ENCODE results near the gene SLC2A10.
"Not testable (repeated sequence)": the region's sequence is repeated elsewhere in the genome, so short reads cannot be mapped to it uniquely, and the experiment has no call there.

SLC2A10 gene

DNA sequence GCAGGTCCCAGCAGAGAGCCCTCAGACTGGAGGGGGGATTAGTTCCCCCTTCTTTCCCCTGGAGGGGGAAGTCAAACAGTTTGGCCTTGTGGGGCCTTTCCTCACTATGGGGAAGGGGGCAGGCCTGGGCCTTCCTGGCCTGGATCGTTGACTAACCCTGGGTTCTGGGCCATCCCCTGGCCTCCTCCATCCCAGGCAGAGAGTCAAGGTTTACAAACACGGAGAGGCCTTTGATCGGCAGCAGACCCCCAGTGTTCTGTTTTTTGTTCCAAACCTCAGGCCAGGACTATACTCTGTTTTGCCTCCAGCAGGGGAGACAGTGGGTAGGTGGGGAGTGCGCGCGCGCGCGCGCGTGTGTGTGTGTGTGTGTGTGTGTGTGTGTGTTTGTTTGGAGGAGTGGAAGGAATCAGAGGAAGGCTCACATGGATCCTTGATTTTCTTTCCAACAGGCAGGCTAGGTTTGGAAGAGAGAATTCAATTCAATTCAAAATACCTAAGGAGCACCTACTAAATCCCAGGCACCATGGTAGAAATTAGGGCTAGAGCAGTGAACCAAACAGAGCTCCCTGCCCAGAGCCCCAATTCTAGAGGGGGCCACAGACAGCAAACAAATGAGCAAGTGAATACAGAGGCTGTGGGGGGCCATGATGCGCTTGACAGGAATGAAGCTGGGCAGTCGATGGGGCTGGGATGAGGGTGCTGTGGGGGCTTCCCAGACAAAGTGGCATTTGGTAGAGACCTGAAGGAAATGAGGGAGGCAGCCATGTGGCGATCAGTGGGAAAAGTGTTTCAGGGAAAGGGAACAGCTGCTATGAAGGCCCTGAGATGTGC lies 35.0 kb upstream of the SLC2A10 start:
- no peak for TF ChIP-seq FOXM1 (IDR thresholded peaks at IDR 0.05; ENCODE audit: borderline replicate concordance)
- no peak for TF ChIP-seq ELF4 (IDR thresholded peaks at IDR 0.05)
- no peak for TF ChIP-seq CTBP1 (IDR thresholded peaks at IDR 0.05; ENCODE audit: borderline replicate concordance)
- TF ChIP-seq NFRKB (IDR thresholded peaks at IDR 0.05): no peak
- TF ChIP-seq TARDBP (IDR thresholded peaks at IDR 0.05): no peak
- no peak for TF ChIP-seq HDGF (IDR thresholded peaks at IDR 0.05; ENCODE audit: borderline replicate concordance)
- no peak for TF ChIP-seq ARNT (IDR thresholded peaks at IDR 0.05)
- TF ChIP-seq SP1 (IDR thresholded peaks at IDR 0.05): no peak
- TF ChIP-seq ZNF384 (IDR thresholded peaks at IDR 0.05): no peak
- TF ChIP-seq, protein P1, sequence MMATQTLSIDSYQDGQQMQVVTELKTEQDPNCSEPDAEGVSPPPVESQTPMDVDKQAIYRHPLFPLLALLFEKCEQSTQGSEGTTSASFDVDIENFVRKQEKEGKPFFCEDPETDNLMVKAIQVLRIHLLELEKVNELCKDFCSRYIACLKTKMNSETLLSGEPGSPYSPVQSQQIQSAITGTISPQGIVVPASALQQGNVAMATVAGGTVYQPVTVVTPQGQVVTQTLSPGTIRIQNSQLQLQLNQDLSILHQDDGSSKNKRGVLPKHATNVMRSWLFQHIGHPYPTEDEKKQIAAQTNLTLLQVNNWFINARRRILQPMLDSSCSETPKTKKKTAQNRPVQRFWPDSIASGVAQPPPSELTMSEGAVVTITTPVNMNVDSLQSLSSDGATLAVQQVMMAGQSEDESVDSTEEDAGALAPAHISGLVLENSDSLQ (IDR thresholded peaks at IDR 0.05): no peak
- no peak for TF ChIP-seq FOXK2 (IDR thresholded peaks at IDR 0.05)
- no peak for TF ChIP-seq SUZ12 (IDR thresholded peaks at IDR 0.05)
- no peak for TF ChIP-seq L3MBTL2 (conservative IDR thresholded peaks at IDR 0.05)
- TF ChIP-seq FOXA1 (IDR thresholded peaks at IDR 0.05): no peak
- TF ChIP-seq BHLHE40 (IDR thresholded peaks at IDR 0.05; ENCODE audit: borderline replicate concordance): no peak
- no peak for TF ChIP-seq LEF1 (IDR thresholded peaks at IDR 0.05; ENCODE audit: borderline replicate concordance)
- POLR2A ChIA-PET: no interaction called here
- DNase-seq (ENCODE audit: extremely low spot score): no peak
- CTCF ChIA-PET: no interaction called here

DNA sequence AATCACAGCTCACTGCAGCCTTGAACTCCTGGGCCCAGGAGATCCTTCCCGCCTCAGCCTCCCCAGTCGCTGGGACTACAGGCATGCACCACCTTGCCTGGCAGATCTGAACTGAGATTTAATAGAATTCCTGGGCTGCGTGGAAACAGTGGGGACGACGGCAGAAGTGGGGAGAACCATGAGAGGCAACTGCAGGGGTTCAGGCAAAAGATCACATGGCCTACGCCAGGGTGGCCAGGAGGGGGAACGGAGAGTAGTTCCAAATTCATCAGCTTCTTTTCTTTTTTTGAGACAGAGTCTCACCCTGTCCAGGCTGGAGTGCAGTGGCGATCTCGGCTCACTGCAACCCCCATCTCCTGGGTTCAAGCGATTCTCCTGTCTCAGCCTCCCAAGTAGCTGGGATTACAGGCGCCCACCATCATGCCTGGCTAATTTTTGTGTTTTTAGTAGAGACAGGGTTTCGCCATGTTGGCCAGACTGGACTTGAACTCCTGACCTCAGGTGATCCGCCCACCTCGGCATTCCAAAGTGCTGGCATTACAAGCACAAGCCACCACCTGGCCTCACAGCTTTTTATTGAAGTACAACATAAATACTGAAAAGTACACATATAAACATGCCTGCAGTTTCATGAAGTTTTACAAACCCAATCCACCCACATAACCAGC lies 32.7 kb upstream of the SLC2A10 start:
- DNase-seq (ENCODE audit: extremely low spot score); POLR2A ChIA-PET: not testable (repeated sequence)
- CTCF ChIA-PET: interaction anchor here (0.6 kb wide), 1 partner anchor 185 kb away, joined by 3 read pairs; no protein-coding TSS in a partner anchor

DNA sequence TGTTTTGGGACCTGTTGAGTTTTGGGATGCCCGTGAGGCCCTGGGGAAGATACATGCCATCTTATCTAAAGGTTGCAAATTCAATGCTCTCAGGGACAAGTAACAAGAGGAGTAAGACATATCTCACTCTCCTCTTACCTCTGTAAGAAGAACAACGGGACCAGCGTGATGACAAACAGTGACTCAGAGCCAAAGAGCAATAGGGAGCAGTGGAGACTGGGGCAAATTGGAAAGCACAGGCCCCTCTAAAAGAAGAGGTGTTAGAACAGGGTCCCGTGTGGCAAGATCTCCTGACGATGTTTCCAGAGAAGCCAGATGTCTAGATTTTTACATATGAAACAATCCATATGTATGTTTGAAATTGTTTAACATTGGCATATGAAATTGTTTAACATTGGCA lies 31.8 kb upstream of the SLC2A10 start:
- DNase-seq (ENCODE audit: extremely low spot score): no peak
- POLR2A ChIA-PET: no interaction called here
- CTCF ChIA-PET: no interaction called here
- no peak for TF ChIP-seq L3MBTL2 (conservative IDR thresholded peaks at IDR 0.05)
- TF ChIP-seq ZNF384 (IDR thresholded peaks at IDR 0.05): no peak
- TF ChIP-seq SUZ12 (IDR thresholded peaks at IDR 0.05): no peak
- TF ChIP-seq, protein P1 (IDR thresholded peaks at IDR 0.05): no peak
- TF ChIP-seq HDGF (IDR thresholded peaks at IDR 0.05; ENCODE audit: borderline replicate concordance): no peak
- no peak for TF ChIP-seq FOXK2 (IDR thresholded peaks at IDR 0.05)
- TF ChIP-seq ELF4 (IDR thresholded peaks at IDR 0.05): no peak
- no peak for TF ChIP-seq CTBP1 (IDR thresholded peaks at IDR 0.05; ENCODE audit: borderline replicate concordance)
- no peak for TF ChIP-seq BHLHE40 (IDR thresholded peaks at IDR 0.05; ENCODE audit: borderline replicate concordance)
- TF ChIP-seq FOXA1 (IDR thresholded peaks at IDR 0.05): no peak
- no peak for TF ChIP-seq LEF1 (IDR thresholded peaks at IDR 0.05; ENCODE audit: borderline replicate concordance)
- TF ChIP-seq NFRKB (IDR thresholded peaks at IDR 0.05): no peak
- TF ChIP-seq SP1 (IDR thresholded peaks at IDR 0.05): no peak

DNA sequence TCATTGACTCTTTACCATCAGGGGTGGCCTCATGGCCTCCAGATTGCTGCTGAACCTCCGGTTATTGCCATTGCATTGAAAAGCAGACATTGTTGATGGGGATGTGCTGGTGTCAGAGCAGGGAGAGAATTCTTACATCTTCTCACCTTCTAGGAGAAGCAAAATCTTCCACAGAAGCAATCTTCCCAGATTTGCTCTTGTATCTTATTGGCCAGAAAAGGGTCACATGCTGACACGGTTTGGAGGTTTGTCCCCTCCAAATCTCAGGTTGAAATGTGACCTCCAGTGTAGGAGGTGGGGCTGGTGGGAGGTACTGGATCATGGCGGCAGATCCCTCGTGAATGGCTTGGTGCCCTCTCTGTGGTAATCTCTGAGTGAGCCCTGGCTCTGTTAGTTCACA lies 30.9 kb upstream of the SLC2A10 start:
- ChIA-PET POLR2A (no interaction called here), CTCF (no interaction called here)
- DNase-seq (ENCODE audit: extremely low spot score): no peak
- TF ChIP-seq CTBP1 (IDR thresholded peaks at IDR 0.05; ENCODE audit: borderline replicate concordance) (no peak), FOXM1 (IDR thresholded peaks at IDR 0.05; ENCODE audit: borderline replicate concordance) (no peak), SUZ12 (IDR thresholded peaks at IDR 0.05) (no peak)

DNA sequence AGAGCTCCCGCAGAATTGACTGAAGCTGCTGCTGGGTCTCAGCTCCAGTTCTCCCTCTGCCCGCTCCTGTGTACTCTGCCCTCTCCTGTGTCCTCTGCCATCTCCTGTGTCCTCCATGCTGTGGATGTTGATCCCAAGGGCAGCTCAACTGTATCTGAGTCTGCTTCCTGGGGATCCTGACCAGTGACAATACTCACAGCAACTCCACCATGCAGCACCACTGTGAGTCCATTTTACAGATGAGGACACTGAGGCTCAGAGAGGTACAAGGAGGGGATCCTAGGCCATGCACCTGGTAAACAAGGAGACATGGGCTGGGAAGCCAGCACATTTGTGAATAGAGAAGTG lies 28.8 kb upstream of the SLC2A10 start:
- TF ChIP-seq NFRKB (IDR thresholded peaks at IDR 0.05): no peak
- no peak for TF ChIP-seq ARNT (IDR thresholded peaks at IDR 0.05)
- no peak for TF ChIP-seq FOXA1 (IDR thresholded peaks at IDR 0.05)
- no peak for TF ChIP-seq FOXM1 (IDR thresholded peaks at IDR 0.05; ENCODE audit: borderline replicate concordance)
- no peak for TF ChIP-seq CTBP1 (IDR thresholded peaks at IDR 0.05; ENCODE audit: borderline replicate concordance)
- no peak for TF ChIP-seq BHLHE40 (IDR thresholded peaks at IDR 0.05; ENCODE audit: borderline replicate concordance)
- TF ChIP-seq, protein P1 (IDR thresholded peaks at IDR 0.05): no peak
- no peak for TF ChIP-seq ELF4 (IDR thresholded peaks at IDR 0.05)
- no peak for TF ChIP-seq L3MBTL2 (conservative IDR thresholded peaks at IDR 0.05)
- TF ChIP-seq HDGF (IDR thresholded peaks at IDR 0.05; ENCODE audit: borderline replicate concordance): no peak
- TF ChIP-seq ZNF384 (IDR thresholded peaks at IDR 0.05): no peak
- TF ChIP-seq LEF1 (IDR thresholded peaks at IDR 0.05; ENCODE audit: borderline replicate concordance): no peak
- TF ChIP-seq SP1 (IDR thresholded peaks at IDR 0.05): no peak
- TF ChIP-seq FOXK2 (IDR thresholded peaks at IDR 0.05): no peak
- CTCF ChIA-PET: interaction anchor here (0.6 to 1.5 kb wide), 4 partner anchors 31 to 295 kb away, joined by 3 to 5 read pairs (median 4); no protein-coding TSS in a partner anchor
- no peak for DNase-seq (ENCODE audit: extremely low spot score)
- POLR2A ChIA-PET: no interaction called here

Measured in HEK293T (cell line).